Osteocyte (in vitro differentiated cells): ENCODE results near the gene PMPCB. TPM values are rescaled to one million over a fixed set of nuclear protein-coding genes. Genes with fewer than 3 reads are reported as not detected.
A peak's percentile ranks its signal among the peaks of the same experiment; 100 is the strongest.
"Not testable (repeated sequence)": the region's sequence is repeated elsewhere in the genome, so short reads cannot be mapped to it uniquely, and the experiment has no call there.

Source experiments
- DNase-seq: peaks from one replicate; pipeline ENCODE4 v3.0.0; 2021; ENCODE audit warnings: mixed read lengths; ENCODE audit not compliant: unreplicated experiment; ENCODE audit errors: extremely low spot score
- H3K27ac Mint-ChIP-seq: one replicate; pipeline ENCODE4 v1.8.0; 2021; ENCODE audit warnings: mild to moderate bottlenecking, mixed read lengths; ENCODE audit not compliant: unreplicated experiment
- H3K27me3 Mint-ChIP-seq: one replicate; pipeline ENCODE4 v1.8.0; 2021; ENCODE audit warnings: mixed read lengths; ENCODE audit not compliant: unreplicated experiment
- H3K36me3 Mint-ChIP-seq: one replicate; pipeline ENCODE4 v1.8.0; 2021; ENCODE audit warnings: mixed read lengths; ENCODE audit not compliant: unreplicated experiment
- H3K4me1 Mint-ChIP-seq: one replicate; pipeline ENCODE4 v1.8.0; 2021; ENCODE audit warnings: mixed read lengths; ENCODE audit not compliant: unreplicated experiment
- H3K4me3 Mint-ChIP-seq: one replicate; pipeline ENCODE4 v1.8.0; 2021; ENCODE audit warnings: mild to moderate bottlenecking, moderate library complexity, mixed read lengths; ENCODE audit not compliant: unreplicated experiment
- H3K9me3 Mint-ChIP-seq: one replicate; pipeline ENCODE4 v1.8.0; 2021; ENCODE audit warnings: mixed read lengths; ENCODE audit not compliant: unreplicated experiment
- total RNA-seq: library from RNA; stranded (reverse); gene quantifications from 2 replicates; pipeline ENCODE4 v1.2.1, GENCODE V29; 2021
- TF ChIP-seq, protein P1 (sequence below): fragments of 200-600 bp; sonication (generic); IDR thresholded peaks from 2 replicates; pipeline ENCODE4 v1.5.0; 2021; ENCODE audit warnings: antibody characterized with exemption, mild to moderate bottlenecking, moderate library complexity

PMPCB gene
- total RNA-seq, 1 donor from 2014 or later, result 52.7 TPM

DNA sequence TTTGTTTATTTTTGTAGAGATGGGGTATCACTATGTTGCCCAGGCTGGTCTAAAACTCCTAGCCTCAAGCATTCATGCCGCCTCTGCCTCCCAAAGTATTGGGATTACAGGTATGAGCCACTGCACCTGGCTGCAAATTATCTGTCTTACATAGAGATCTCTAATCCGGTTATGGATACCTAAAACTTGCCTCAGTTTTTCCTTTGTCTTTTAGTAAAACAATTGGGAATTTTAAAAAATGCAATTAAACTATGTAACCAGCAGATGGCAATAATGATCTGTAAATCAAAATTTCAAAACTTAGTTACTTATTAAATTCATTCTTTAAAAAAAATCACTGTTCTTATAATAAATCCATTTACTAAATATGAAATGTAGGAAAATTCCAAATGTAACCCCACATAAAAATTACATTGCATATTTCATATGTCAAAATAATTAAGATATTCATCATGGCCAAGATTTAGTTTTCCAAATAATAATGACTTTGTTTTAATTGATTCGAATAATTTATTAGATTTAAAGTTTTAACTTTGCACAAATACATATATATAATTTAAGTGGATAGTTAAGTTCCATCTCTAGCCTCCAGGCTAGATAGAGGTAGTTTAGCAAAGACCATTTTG is 14.3 kb upstream of the PMPCB start:
- DNase-seq, H3K36me3 Mint-ChIP-seq, H3K27ac Mint-ChIP-seq, H3K4me3 Mint-ChIP-seq, H3K9me3 Mint-ChIP-seq: not testable (repeated sequence)
- Mint-ChIP-seq H3K27me3 (peaks cover 31% of the 10 kb centered on the region), H3K4me1 (peaks cover 13% of the 10 kb centered on the region)
- TF ChIP-seq, protein P1, sequence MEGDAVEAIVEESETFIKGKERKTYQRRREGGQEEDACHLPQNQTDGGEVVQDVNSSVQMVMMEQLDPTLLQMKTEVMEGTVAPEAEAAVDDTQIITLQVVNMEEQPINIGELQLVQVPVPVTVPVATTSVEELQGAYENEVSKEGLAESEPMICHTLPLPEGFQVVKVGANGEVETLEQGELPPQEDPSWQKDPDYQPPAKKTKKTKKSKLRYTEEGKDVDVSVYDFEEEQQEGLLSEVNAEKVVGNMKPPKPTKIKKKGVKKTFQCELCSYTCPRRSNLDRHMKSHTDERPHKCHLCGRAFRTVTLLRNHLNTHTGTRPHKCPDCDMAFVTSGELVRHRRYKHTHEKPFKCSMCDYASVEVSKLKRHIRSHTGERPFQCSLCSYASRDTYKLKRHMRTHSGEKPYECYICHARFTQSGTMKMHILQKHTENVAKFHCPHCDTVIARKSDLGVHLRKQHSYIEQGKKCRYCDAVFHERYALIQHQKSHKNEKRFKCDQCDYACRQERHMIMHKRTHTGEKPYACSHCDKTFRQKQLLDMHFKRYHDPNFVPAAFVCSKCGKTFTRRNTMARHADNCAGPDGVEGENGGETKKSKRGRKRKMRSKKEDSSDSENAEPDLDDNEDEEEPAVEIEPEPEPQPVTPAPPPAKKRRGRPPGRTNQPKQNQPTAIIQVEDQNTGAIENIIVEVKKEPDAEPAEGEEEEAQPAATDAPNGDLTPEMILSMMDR, result peak; percentile 27

- TF ChIP-seq, protein P1, result no peak
- Mint-ChIP-seq H3K27ac (no peak overlapping the region), H3K27me3 (peaks cover 51% of the 10 kb centered on the region), H3K9me3 (no peaks in the 10 kb centered on the region), H3K36me3 (peaks cover 2% of the 10 kb centered on the region), H3K4me3 (no peak overlapping the region), H3K4me1 (peaks cover 3% of the 10 kb centered on the region)
- DNase-seq, result no peak
These were observed 5.1 kb upstream of the PMPCB start for GRCh38 chr7:103292122-103292521.

- TF ChIP-seq, protein P1, result no peak
- peaks cover 2% of the 10 kb centered on the region for H3K36me3 Mint-ChIP-seq
- no peak overlapping the region for H3K27ac Mint-ChIP-seq
- no peaks in the 10 kb centered on the region for H3K9me3 Mint-ChIP-seq
- peaks cover 39% of the 10 kb centered on the region for H3K27me3 Mint-ChIP-seq
- peaks cover 13% of the 10 kb centered on the region for H3K4me1 Mint-ChIP-seq
- no peak for DNase-seq
- no peak overlapping the region for H3K4me3 Mint-ChIP-seq
These were observed 3.7 kb upstream of the PMPCB start for GRCh38 chr7:103293526-103293925.

- no peaks in the 10 kb centered on the region for H3K9me3 Mint-ChIP-seq
- TF ChIP-seq, protein P1, result no peak
- peaks cover 20% of the 10 kb centered on the region for H3K4me1 Mint-ChIP-seq
- H3K27ac Mint-ChIP-seq, result peak overlapping the region; percentile 81
- peaks cover 20% of the 10 kb centered on the region for H3K36me3 Mint-ChIP-seq
- peak overlapping the region; percentile 89 for H3K4me3 Mint-ChIP-seq
- H3K27me3 Mint-ChIP-seq, result peaks cover 13% of the 10 kb centered on the region
- DNase-seq, result no peak
These were observed 573 bp downstream of the PMPCB start for GRCh38 chr7:103297837-103298179.

DNA sequence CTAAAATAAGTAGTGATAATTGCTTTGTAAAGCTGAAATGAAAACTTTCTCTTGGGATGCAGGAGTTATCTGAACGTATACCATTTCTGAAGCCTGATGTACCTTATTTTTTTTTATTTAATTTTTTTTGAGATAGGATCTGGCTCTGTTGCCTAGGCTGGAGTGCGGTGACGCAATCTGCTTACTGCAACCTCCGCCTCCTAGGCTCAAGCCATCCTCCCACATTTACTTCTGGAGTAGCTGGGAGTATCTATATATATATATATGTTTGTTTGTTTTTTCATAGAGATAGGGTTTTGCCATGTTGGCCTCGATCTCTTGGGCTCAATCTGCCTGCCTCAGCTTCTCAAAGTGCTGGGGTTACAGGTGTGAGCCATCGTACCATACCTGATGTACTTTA is 2.4 kb downstream of the PMPCB start:
- TF ChIP-seq, protein P1, result no peak
- H3K27ac Mint-ChIP-seq, result no peak overlapping the region
- H3K4me1 Mint-ChIP-seq, result peaks cover 20% of the 10 kb centered on the region
- H3K4me3 Mint-ChIP-seq, result no peak overlapping the region
- no peak for DNase-seq
- H3K9me3 Mint-ChIP-seq, result no peaks in the 10 kb centered on the region
- H3K36me3 Mint-ChIP-seq, result peaks cover 36% of the 10 kb centered on the region
- H3K27me3 Mint-ChIP-seq, result no peaks in the 10 kb centered on the region
